K562 (cell line): Measurements from ENCODE around the gene KIF5A. TPM values are rescaled to one million over a fixed set of nuclear protein-coding genes. Genes with fewer than 3 reads are reported as not detected.

ENCODE experiments used
- ARHGAP35 ChIP-seq: fragments of 450-650 bp; IDR thresholded peaks from 2 replicates; pipeline ENCODE4 v1.6.1; 2018; ENCODE audit not compliant: partially characterized antibody
- CBX1 ChIP-seq: sonication (generic); IDR thresholded peaks from 2 replicates; pipeline ENCODE4 v1.6.1; 2016; ENCODE audit warnings: antibody characterized with exemption, low read depth, mild to moderate bottlenecking
- FOXJ3 ChIP-seq: sonication (generic); formaldehyde crosslinking; IDR thresholded peaks from 2 replicates; pipeline ENCODE4 v1.4.0; 2020; ENCODE audit warnings: mild to moderate bottlenecking, missing genetic modification reagents
- FOXM1 ChIP-seq, 2 experiments: fragments of 450-650 bp in 1 of 2; sonication (generic) in 1 of 2; formaldehyde crosslinking in 1 of 2; IDR thresholded peaks; 2 replicates each; pipeline versions ENCODE4 v1.6.1 to v1.9.0; 2017 to 2022; ENCODE audit warnings: low read depth in 2 of 2, mild to moderate bottlenecking in 2 of 2, missing genetic modification reagents in 1 of 2, moderate library complexity in 1 of 2
- FOXP1 ChIP-seq: sonication (generic); formaldehyde crosslinking; IDR thresholded peaks from 2 replicates; pipeline ENCODE4 v1.8.0; 2022; ENCODE audit warnings: mild to moderate bottlenecking, missing genetic modification reagents
- HMG20A ChIP-seq: fragments of 450-650 bp; formaldehyde crosslinking; conservative IDR thresholded peaks from 2 replicates; pipeline ENCODE4 v1.4.0; 2020; ENCODE audit warnings: mild to moderate bottlenecking, mixed read lengths
- HSF4 ChIP-seq: fragments of 250-450 bp; sonication (Bioruptor Pico); IDR thresholded peaks from 2 replicates; pipeline ENCODE4 v2.1.2; 2022; ENCODE audit warnings: mild to moderate bottlenecking, moderate library complexity, borderline replicate concordance
- KAT8 ChIP-seq: fragments of 450-650 bp; IDR thresholded peaks from 2 replicates; pipeline ENCODE4 v1.6.1; 2016; ENCODE audit warnings: low read depth, mild to moderate bottlenecking
- KDM2B ChIP-seq: fragments of 250-450 bp; sonication (Bioruptor Pico); IDR thresholded peaks from 2 replicates; pipeline ENCODE4 v1.8.0; 2021; ENCODE audit warnings: mild to moderate bottlenecking, moderate library complexity
- MITF ChIP-seq: IDR thresholded peaks from 2 replicates; pipeline ENCODE4 v1.6.1; 2014; ENCODE audit warnings: antibody characterized with exemption
- RCOR1 ChIP-seq, 2 experiments: IDR thresholded peaks; 2 replicates each; pipeline ENCODE4 v1.6.1; 2012; ENCODE audit warnings: low read depth in 2 of 2, low read length in 2 of 2, borderline replicate concordance in 1 of 2, improper control_type of control experiment in 1 of 2
- SMAD3 ChIP-seq: fragments of 450-650 bp; formaldehyde crosslinking; conservative IDR thresholded peaks from 2 replicates; pipeline ENCODE4 v1.4.0; 2020; ENCODE audit warnings: mild to moderate bottlenecking
- SUPT5H ChIP-seq: fragments of 450-650 bp; IDR thresholded peaks from 2 replicates; pipeline ENCODE4 v1.6.1; 2016
- ZBTB43 ChIP-seq: sonication (generic); formaldehyde crosslinking; IDR thresholded peaks from 2 replicates; pipeline ENCODE4 v1.8.0; 2023; ENCODE audit warnings: mild to moderate bottlenecking, missing genetic modification reagents
- ZSCAN29 ChIP-seq: fragments of 450-650 bp; IDR thresholded peaks from 2 replicates; pipeline ENCODE4 v1.6.1; 2017
- polyA plus RNA-seq, 8 experiments: library from polyadenylated mRNA; depleted of rRNA in 4 of 8; stranded (reverse) in 5 of 8; unstranded in 3 of 8; fragments of >200 nt; fragmentation: Nextera tagmentation in 2 of 8; fragmentation: Illumina TruSeq in 1 of 8; extraction: Ambion mirVana in 2 of 8; extraction: Trizol in 1 of 8; gene quantifications; 2 replicates each; pipeline versions ENCODE4 v1.2.1 to v1.2.3, GENCODE V29; 2011 to 2014; ENCODE audit warnings: inconsistent platforms in 1 of 8, missing spikeins in 1 of 8
- total RNA-seq, 7 experiments: library from RNA; depleted of rRNA in 6 of 7; stranded (reverse); fragments of >200 nt in 6 of 7; fragmentation: Illumina TruSeq in 2 of 7; extraction: Trizol in 2 of 7; gene quantifications; 2 replicates each; pipeline versions ENCODE4 v1.2.1 to v1.2.3, GENCODE V29; 2011 to 2021; ENCODE audit warnings: low replicate concordance in 1 of 7
- TF ChIP-seq, protein P1 (sequence below): fragments of 450-650 bp; IDR thresholded peaks from 2 replicates; pipeline ENCODE4 v1.6.1; 2016; ENCODE audit warnings: borderline replicate concordance
- TF ChIP-seq, protein P2 (sequence below): fragments of 450-650 bp; formaldehyde crosslinking; IDR thresholded peaks from 2 replicates; pipeline ENCODE4 v1.4.0; 2020; ENCODE audit warnings: mild to moderate bottlenecking, moderate library complexity
- TF ChIP-seq, protein P3 (sequence below): sonication (generic); formaldehyde crosslinking; IDR thresholded peaks from 2 replicates; pipeline ENCODE4 v1.8.1; 2022; ENCODE audit warnings: missing genetic modification reagents

The KIF5A gene
- total and polyA plus RNA-seq, 9 of the 15 experiments (the other 6 are each of a cell fraction or from before 2014, with no cell fraction given) = 3.4 to 17.7 (median 8.0) TPM

GRCh38 chr12:57522011-57522886 lies 27.6 kb upstream of the KIF5A start, which contains the start of gene MBD6 (continued):
- peak; percentile 67 for TF ChIP-seq FOXM1 (IDR thresholded peaks at IDR 0.05; ENCODE audit: low read depth)
- no peak for TF ChIP-seq FOXM1 (CRISPR knock-in tag; IDR thresholded peaks at IDR 0.05; ENCODE audit: low read depth)
- no peak; the same call in 1 of the 2 replicates for TF ChIP-seq FOXP1
- TF ChIP-seq MITF = peak; percentile 76
- TF ChIP-seq ARHGAP35 = no peak
- TF ChIP-seq HMG20A (CRISPR knock-in tag) = no peak
- TF ChIP-seq, protein P1, sequence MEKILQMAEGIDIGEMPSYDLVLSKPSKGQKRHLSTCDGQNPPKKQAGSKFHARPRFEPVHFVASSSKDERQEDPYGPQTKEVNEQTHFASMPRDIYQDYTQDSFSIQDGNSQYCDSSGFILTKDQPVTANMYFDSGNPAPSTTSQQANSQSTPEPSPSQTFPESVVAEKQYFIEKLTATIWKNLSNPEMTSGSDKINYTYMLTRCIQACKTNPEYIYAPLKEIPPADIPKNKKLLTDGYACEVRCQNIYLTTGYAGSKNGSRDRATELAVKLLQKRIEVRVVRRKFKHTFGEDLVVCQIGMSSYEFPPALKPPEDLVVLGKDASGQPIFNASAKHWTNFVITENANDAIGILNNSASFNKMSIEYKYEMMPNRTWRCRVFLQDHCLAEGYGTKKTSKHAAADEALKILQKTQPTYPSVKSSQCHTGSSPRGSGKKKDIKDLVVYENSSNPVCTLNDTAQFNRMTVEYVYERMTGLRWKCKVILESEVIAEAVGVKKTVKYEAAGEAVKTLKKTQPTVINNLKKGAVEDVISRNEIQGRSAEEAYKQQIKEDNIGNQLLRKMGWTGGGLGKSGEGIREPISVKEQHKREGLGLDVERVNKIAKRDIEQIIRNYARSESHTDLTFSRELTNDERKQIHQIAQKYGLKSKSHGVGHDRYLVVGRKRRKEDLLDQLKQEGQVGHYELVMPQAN = peak; percentile 97
- TF ChIP-seq RCOR1 (IDR thresholded peaks at IDR 0.05; ENCODE audit: borderline replicate concordance in 1 of 2, low read depth in 2 of 2, low read length in 2 of 2) = 0 out of 4 replicates have a peak, but pooled peaks of 1 of the 2 experiments have one; percentile 10
- TF ChIP-seq HSF4 (CRISPR knock-in tag) = no peak
- TF ChIP-seq SMAD3 = no peak
- TF ChIP-seq, protein P2, sequence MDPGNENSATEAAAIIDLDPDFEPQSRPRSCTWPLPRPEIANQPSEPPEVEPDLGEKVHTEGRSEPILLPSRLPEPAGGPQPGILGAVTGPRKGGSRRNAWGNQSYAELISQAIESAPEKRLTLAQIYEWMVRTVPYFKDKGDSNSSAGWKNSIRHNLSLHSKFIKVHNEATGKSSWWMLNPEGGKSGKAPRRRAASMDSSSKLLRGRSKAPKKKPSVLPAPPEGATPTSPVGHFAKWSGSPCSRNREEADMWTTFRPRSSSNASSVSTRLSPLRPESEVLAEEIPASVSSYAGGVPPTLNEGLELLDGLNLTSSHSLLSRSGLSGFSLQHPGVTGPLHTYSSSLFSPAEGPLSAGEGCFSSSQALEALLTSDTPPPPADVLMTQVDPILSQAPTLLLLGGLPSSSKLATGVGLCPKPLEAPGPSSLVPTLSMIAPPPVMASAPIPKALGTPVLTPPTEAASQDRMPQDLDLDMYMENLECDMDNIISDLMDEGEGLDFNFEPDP (CRISPR knock-in tag) = no peak
- TF ChIP-seq, protein P3, sequence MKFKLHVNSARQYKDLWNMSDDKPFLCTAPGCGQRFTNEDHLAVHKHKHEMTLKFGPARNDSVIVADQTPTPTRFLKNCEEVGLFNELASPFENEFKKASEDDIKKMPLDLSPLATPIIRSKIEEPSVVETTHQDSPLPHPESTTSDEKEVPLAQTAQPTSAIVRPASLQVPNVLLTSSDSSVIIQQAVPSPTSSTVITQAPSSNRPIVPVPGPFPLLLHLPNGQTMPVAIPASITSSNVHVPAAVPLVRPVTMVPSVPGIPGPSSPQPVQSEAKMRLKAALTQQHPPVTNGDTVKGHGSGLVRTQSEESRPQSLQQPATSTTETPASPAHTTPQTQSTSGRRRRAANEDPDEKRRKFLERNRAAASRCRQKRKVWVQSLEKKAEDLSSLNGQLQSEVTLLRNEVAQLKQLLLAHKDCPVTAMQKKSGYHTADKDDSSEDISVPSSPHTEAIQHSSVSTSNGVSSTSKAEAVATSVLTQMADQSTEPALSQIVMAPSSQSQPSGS (CRISPR knock-in tag) = no peak
- no peak for TF ChIP-seq CBX1
- no peak for TF ChIP-seq FOXJ3
- TF ChIP-seq SUPT5H = peak; percentile 65
- TF ChIP-seq KAT8 = no peak
- TF ChIP-seq KDM2B (CRISPR knock-in tag) = no peak
- TF ChIP-seq ZSCAN29 = no peak
- TF ChIP-seq ZBTB43 (CRISPR knock-in tag) = no peak
